GM12864 (cell line): ENCODE results near the gene CNDP1.

Experiments
- DNase-seq: peaks from one replicate; pipeline ENCODE4 v3.0.0-alpha.2; 2011; ENCODE audit warnings: low read depth
- H3K4me3 ChIP-seq: 2 replicates; pipeline ENCODE4 v1.5.1; 2011; ENCODE audit warnings: mild to moderate bottlenecking, low read depth, low read length, control low read depth
- TF ChIP-seq, protein P1 (sequence below): IDR thresholded peaks from 2 replicates; pipeline ENCODE4 v1.5.1; 2011; ENCODE audit warnings: low read depth, mild to moderate bottlenecking, moderate library complexity, low read length, control low read depth, inconsistent platforms; ENCODE audit errors: missing control alignments

CNDP1 gene

DNA sequence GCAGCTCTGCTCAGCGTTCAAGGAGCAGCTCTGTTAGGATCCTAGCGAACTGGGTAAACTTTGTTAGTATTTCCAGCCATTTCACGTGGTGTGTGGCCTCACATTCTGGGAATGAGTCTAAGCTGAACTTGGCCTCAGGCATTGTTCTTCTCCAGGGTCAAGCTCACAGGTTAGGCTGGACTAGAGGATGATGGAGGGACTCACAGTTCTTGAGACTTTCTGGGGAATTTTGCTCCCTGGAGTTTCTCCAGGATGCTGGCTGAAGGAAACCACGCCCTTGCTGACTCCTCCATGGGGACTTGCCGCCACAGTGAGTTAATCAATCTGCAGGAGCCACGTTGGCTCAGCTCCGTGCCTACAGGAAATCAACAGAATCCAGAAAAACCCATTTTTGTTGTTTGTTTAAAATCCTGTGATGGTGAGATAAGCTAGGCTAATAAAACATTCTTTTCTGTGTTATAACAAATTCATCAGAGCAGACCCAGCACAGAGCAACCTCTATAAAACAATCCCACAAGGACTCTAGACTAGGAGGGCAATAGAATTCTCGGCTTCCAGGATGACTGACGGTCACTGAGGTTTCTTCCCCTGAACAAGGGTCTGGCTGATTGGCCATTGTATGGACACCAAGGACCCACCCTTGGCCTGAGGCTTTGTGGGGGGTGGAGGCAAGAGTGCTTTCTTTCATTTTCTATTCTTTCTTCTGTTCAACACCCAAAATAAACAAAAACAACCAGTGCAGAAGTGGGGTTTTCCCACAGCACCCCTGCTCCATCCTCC, 12.6 kb downstream of the CNDP1 start:
- TF ChIP-seq, protein P1, sequence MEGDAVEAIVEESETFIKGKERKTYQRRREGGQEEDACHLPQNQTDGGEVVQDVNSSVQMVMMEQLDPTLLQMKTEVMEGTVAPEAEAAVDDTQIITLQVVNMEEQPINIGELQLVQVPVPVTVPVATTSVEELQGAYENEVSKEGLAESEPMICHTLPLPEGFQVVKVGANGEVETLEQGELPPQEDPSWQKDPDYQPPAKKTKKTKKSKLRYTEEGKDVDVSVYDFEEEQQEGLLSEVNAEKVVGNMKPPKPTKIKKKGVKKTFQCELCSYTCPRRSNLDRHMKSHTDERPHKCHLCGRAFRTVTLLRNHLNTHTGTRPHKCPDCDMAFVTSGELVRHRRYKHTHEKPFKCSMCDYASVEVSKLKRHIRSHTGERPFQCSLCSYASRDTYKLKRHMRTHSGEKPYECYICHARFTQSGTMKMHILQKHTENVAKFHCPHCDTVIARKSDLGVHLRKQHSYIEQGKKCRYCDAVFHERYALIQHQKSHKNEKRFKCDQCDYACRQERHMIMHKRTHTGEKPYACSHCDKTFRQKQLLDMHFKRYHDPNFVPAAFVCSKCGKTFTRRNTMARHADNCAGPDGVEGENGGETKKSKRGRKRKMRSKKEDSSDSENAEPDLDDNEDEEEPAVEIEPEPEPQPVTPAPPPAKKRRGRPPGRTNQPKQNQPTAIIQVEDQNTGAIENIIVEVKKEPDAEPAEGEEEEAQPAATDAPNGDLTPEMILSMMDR, result no peak
- no peak for DNase-seq

DNA sequence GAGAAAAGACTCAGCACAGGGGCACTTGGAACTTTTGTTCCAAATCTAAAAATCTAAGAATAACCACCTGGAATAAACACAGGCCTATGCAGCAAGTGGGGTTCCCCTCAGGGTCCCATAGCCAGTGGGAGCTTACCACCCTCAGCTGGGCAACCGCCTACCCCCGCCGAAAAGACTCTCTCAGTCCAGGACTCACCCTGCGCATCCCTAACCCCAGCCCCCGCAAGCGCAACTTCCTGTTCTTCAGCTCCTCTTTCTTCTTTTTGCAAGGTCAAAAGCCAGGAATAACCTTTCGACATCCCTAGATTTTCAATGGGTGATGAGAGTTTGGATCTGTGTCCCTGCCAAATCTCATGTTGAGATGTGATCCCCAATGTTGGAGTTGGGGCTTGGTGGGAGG, 13.6 kb downstream of the CNDP1 start:
- TF ChIP-seq, protein P1, result no peak
- DNase-seq, result no peak
- H3K4me3 ChIP-seq, result no peak overlapping the region

More for the DNA sequence above, 12.6 kb downstream of the CNDP1 start:
- no peak overlapping the region for H3K4me3 ChIP-seq

DNA sequence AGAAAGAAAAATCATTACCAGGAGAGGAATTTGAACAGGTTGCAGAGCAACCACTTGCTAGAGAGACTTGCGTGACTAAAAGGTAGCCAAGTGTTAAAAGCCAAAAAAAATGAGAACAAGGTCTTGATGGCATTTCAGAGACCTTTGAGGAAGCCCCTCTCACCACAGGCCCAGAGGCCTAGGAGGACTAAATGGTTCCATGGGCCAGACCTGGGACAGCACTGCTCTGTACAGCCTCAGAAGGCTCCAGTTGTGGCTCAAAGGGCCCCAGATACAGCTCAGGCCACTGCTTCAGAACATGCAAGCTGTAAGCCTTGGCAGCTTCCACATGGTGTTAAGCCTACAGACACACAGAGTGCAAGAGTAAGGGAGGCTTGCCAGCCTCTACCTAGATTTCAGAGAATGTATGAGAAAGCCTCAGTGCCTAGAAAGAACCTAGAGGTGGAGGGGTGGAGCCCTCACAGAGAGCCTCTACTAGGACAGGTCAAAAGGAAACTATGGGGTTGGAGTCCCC, 15.3 kb downstream of the CNDP1 start:
- DNase-seq, result no peak
- no peak overlapping the region for H3K4me3 ChIP-seq
- TF ChIP-seq, protein P1, result no peak

DNA sequence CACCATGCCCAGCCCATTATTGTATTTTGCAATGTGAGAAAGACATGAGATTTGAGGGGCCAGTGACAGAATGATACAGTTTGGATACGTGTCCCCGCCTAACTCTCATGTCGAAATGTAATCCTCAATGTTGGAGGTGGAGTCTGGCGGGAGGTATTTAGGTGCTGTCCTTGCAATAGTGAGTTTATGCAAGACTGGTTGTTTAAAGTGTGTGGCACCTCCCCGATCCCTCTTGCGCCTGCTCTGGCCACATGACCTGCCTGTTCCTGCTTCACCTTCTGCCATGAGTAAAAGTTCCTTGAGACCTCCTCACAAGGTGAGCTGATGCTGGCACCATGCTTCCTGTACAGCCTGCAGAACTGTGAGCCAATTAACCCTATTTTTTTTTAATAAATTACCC, 16.6 kb downstream of the CNDP1 start:
- TF ChIP-seq, protein P1, result no peak
- DNase-seq, result no peak
- no peak overlapping the region for H3K4me3 ChIP-seq

DNA sequence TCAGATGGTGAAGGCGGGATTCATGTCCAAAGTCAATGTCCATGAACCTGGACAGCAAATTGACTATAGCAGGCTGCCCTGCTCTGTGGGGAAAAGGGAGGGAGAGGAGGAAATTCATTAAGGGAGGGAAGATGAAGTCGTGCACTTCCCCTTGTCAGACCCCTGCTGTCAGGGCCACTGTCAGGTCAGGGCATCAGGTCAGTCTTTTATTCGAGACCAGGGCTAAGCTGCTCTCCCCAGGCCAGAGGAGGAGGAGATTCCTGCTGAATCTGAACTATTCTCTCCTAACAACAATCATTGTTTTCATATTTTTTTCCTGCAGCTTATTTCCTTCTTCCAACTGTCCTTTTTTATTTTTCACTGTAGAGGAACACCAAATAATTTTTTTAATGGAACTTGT, 17.2 kb downstream of the CNDP1 start:
- TF ChIP-seq, protein P1, result no peak
- no peak overlapping the region for H3K4me3 ChIP-seq
- no peak for DNase-seq

DNA sequence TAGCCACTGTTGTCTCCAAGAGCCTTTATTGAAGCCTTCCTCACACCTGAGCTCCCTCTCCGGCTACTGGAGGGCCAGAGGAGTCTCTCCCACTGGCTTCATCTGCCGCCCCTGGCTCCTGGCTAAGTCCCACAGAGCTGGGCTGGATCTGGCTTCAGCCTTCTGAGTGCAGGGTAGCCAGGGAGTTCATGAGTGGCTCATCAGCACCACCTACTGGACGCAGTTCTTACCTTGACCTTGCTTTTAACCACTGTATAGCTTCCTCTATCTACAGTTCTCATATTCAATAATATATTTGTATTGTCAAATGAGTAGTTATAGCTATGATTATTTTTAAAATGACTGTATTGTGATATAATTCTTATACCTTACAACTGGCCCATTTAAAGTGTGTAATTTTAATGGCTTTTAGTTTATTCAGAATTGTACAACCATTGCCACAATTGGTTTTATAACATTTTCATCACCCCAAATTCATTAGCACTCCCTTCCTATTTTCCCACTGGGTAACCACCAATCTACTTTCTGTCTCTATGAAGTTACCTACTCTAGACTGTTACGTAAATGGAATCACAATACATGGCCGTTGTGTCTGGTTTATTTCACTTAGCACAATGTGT, 17.7 kb downstream of the CNDP1 start:
- DNase-seq, result peak; percentile 49
- H3K4me3 ChIP-seq, result no peak overlapping the region
- TF ChIP-seq, protein P1, result peak; percentile 81
